Parathyroid adenoma (tissue), 2 donors: ENCODE measurements around the gene MAP1LC3B.
"Not testable (repeated sequence)": the region's sequence is repeated elsewhere in the genome, so short reads cannot be mapped to it uniquely, and the experiment has no call there.

ENCODE experiments used
- H2AFZ ChIP-seq: fragments of 300-600 bp; sonication (generic); one replicate; pipeline ENCODE4 v1.7.0; 2017; ENCODE audit warnings: antibody characterized with exemption, mild to moderate bottlenecking
- H3K27ac ChIP-seq: fragments of 300-600 bp; sonication (generic); one replicate; pipeline ENCODE4 v1.7.0; 2017
- H3K27me3 ChIP-seq: fragments of 300-600 bp; sonication (generic); one replicate; pipeline ENCODE4 v1.7.0; 2017; ENCODE audit warnings: low read length; ENCODE audit not compliant: control insufficient read depth, insufficient read depth
- H3K36me3 ChIP-seq: fragments of 300-600 bp; sonication (generic); one replicate; pipeline ENCODE4 v1.7.0; 2017; ENCODE audit warnings: low read length; ENCODE audit not compliant: control insufficient read depth, insufficient read depth
- H3K4me1 ChIP-seq: fragments of 300-600 bp; sonication (generic); one replicate; pipeline ENCODE4 v1.7.0; 2017; ENCODE audit warnings: control low read depth
- H3K4me2 ChIP-seq: fragments of 300-600 bp; sonication (generic); one replicate; pipeline ENCODE4 v1.7.0; 2017; ENCODE audit warnings: low read length
- H3K4me3 ChIP-seq: fragments of 300-600 bp; sonication (generic); one replicate; pipeline ENCODE4 v1.7.0; 2017; ENCODE audit warnings: low read depth, low read length
- H3K79me2 ChIP-seq: fragments of 300-600 bp; sonication (generic); one replicate; pipeline ENCODE4 v1.7.0; 2017; ENCODE audit warnings: control low read depth
- H3K9ac ChIP-seq: fragments of 300-600 bp; sonication (generic); one replicate; pipeline ENCODE4 v1.7.0; 2017; ENCODE audit warnings: mild to moderate bottlenecking
- H3K9me3 ChIP-seq: fragments of 300-600 bp; sonication (generic); one replicate; pipeline ENCODE4 v1.7.0; 2017; ENCODE audit warnings: low read length; ENCODE audit not compliant: control insufficient read depth
- TF ChIP-seq, protein P1 (sequence below): fragments of 300-600 bp; sonication (generic); IDR thresholded peaks from one replicate; pipeline ENCODE4 v1.7.0; 2017; ENCODE audit warnings: antibody characterized with exemption, mild to moderate bottlenecking
- donor health status: primary hyperparathyroidism.

The MAP1LC3B gene

DNA sequence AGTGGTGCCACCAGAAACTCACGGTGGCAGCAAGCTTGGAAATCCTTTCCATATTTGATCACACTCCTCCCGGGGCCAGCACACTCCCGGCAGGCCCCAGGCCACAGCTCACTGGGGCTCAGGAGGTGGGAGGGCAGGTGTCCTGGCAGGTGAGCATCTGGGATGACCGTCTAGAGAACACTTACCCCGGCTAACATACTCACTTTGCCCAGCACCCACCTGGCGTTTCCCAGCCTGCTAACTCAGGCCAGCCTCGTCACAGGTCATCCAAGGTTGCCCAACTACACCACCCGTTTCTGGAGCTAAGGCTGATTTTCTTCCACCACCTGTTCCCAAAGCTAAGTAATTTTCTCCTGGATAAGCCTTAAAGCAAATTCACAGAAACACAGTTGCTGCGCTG lies 33.4 kb upstream of the MAP1LC3B start:
- H3K9me3 ChIP-seq = no peaks in the 10 kb centered on the region
- H3K36me3 ChIP-seq = no peaks in the 10 kb centered on the region
- H3K27ac ChIP-seq = no peak overlapping the region
- no peak overlapping the region for H2AFZ ChIP-seq
- TF ChIP-seq, protein P1, sequence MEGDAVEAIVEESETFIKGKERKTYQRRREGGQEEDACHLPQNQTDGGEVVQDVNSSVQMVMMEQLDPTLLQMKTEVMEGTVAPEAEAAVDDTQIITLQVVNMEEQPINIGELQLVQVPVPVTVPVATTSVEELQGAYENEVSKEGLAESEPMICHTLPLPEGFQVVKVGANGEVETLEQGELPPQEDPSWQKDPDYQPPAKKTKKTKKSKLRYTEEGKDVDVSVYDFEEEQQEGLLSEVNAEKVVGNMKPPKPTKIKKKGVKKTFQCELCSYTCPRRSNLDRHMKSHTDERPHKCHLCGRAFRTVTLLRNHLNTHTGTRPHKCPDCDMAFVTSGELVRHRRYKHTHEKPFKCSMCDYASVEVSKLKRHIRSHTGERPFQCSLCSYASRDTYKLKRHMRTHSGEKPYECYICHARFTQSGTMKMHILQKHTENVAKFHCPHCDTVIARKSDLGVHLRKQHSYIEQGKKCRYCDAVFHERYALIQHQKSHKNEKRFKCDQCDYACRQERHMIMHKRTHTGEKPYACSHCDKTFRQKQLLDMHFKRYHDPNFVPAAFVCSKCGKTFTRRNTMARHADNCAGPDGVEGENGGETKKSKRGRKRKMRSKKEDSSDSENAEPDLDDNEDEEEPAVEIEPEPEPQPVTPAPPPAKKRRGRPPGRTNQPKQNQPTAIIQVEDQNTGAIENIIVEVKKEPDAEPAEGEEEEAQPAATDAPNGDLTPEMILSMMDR = no peak
- H3K4me3 ChIP-seq = no peak overlapping the region
- no peak overlapping the region for H3K4me2 ChIP-seq
- no peaks in the 10 kb centered on the region for H3K27me3 ChIP-seq
- no peak overlapping the region for H3K9ac ChIP-seq
- H3K4me1 ChIP-seq = peaks cover 7% of the 10 kb centered on the region
- H3K79me2 ChIP-seq = peaks cover 63% of the 10 kb centered on the region

DNA sequence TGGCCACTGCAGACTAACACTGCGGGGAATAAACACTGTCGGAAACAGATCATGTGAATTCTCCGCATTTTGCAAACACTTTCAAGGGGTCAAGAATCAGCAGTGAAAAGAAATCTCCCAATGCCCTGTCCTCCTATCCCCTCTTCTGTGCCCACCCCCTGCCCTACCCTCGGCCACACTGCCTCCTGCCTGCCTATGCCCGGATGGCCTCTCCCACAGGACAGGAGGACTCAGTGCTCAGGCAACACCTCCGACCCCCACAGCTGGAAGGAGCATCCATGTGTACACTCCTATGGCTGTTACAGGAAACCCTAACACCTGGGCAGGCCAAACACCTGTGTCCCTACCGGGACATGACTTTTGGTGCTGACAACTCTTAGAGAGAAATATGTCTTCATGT lies 33.0 kb upstream of the MAP1LC3B start:
- Histone ChIP-seq H3K9me3 (no peaks in the 10 kb centered on the region), H3K27ac (no peak overlapping the region), H3K27me3 (no peaks in the 10 kb centered on the region), H3K79me2 (peaks cover 58% of the 10 kb centered on the region), H3K9ac (no peak overlapping the region), H3K4me1 (peaks cover 10% of the 10 kb centered on the region), H3K36me3 (no peaks in the 10 kb centered on the region), H3K4me2 (no peak overlapping the region), H2AFZ (no peak overlapping the region), H3K4me3 (no peak overlapping the region)
- TF ChIP-seq, protein P1 = no peak

DNA sequence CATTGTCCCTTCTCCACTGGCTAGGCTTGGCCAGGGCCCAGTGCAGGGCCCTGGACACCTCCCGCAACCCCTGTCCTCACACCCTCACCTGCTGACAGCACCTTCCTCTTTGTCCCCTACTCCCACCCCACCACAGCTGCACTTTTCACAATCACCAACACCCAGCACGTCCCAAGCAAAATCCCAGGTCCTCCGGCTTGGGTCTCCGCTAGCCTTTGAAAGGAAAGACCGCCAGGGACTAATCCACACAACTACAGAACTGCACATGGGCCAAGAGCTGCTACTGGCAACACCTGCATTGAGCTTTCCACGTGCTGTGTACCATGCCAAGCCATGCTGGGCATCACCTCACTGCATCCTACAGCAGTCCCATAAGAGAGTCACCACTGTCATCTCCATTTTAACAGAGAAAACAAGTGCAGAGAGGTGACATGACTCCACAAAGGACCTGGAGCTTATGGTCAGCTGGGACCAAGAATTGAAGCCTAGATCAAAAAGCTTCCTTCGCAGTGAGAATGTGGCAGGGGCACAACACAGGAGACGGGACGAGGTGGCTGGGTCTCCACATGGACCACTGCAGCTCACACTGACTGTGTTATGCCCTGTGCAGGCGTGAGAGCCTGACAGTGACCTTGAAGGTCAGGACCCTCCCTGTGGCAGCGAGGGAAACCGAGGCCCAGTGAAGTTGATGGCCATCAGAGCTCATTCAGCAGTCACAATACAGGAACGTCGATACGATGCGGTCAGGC lies 31.1 kb upstream of the MAP1LC3B start:
- no peak overlapping the region for H3K4me2 ChIP-seq
- H3K79me2 ChIP-seq = peaks cover 54% of the 10 kb centered on the region
- peaks cover 18% of the 10 kb centered on the region for H3K4me1 ChIP-seq
- TF ChIP-seq, protein P1 = no peak
- H3K9me3 ChIP-seq = no peaks in the 10 kb centered on the region
- H3K4me3 ChIP-seq = no peak overlapping the region
- no peak overlapping the region for H2AFZ ChIP-seq
- H3K36me3 ChIP-seq = no peaks in the 10 kb centered on the region
- no peak overlapping the region for H3K9ac ChIP-seq
- no peak overlapping the region for H3K27ac ChIP-seq
- H3K27me3 ChIP-seq = no peaks in the 10 kb centered on the region

DNA sequence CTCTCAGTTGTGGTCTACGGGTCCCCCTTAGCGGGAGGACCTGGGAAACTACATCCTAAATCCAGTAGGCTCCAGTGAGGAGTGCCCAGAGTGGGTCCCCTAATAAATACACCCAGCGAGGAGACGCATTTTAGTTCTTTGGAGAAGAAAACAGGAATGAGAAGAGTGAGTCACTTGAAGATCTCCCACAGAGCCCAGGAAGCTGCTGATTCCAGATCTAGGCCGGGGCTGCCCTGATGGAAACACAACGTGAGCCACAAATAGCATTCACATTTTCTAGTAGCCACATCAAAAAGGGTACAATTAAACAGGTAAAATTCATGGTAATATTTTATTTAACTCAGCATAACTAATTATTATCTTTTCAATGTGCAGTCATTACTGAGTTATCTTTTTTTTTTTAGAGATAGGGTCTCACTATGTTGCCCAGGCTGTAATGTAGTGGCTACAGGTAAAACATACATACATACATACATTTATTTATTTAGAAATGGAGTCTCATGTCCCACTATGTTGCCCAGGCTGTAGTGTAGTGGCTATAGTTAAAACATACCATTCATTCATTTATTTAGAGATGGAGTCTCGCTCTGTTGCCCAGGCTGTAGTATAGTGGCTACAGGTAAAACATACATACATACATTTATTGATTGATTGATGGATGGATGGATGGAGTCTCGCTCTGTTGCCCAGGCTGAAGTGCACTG lies 30.1 kb upstream of the MAP1LC3B start:
- peak overlapping the region; percentile 95 for H3K27ac ChIP-seq
- H3K9me3 ChIP-seq = no peaks in the 10 kb centered on the region
- H3K36me3 ChIP-seq = no peaks in the 10 kb centered on the region
- H3K4me3 ChIP-seq = no peak overlapping the region
- TF ChIP-seq, protein P1 = no peak
- H2AFZ ChIP-seq = no peak overlapping the region
- peaks cover 52% of the 10 kb centered on the region for H3K79me2 ChIP-seq
- H3K4me1 ChIP-seq = peaks cover 18% of the 10 kb centered on the region
- H3K27me3 ChIP-seq = no peaks in the 10 kb centered on the region
- no peak overlapping the region for H3K9ac ChIP-seq
- no peak overlapping the region for H3K4me2 ChIP-seq

DNA sequence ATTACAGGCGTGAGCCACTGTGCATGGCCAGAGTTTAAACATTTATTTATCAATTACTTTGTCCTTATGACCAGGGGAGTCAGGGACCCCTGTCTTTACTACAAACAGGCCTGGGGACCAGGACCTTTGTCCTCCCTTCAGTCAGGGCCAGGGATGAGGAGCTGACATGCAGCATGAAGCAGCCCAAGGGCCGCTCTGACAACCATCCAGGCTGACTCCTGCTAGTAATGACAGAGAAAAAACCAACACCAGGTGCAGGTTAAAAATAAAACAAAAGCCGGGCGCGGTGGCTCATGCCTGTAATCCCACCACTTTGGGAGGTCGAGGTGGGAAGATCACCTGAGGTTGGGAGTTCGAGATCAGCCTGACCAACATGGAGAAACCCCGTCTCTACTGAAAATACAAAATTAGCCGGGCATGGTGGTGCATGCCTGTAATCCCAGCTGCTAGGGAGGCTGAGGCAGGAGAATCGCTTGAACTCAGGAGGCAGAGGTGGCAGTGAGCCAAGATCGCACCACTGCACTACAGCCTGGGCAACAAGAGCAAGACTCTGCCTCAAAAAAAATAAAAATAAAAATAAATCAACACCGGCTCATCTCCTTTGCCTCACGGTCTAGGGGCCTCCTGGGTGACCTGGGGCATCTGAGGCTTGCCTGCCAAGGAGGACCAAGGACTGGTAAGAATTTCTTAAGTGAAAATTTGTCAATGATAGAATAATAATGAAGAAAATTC lies 29.1 kb upstream of the MAP1LC3B start:
- Histone ChIP-seq H3K27ac (peak overlapping the region; percentile 95), H3K4me2 (peak overlapping the region; percentile 14), H3K4me1 (peaks cover 18% of the 10 kb centered on the region), H3K79me2 (peaks cover 55% of the 10 kb centered on the region), H3K4me3 (peak overlapping the region; percentile 35)
- not testable (repeated sequence) for H2AFZ ChIP-seq, H3K36me3 ChIP-seq, H3K9me3 ChIP-seq, H3K9ac ChIP-seq, H3K27me3 ChIP-seq
